ENCODE data around the gene C12orf54.

DNA sequence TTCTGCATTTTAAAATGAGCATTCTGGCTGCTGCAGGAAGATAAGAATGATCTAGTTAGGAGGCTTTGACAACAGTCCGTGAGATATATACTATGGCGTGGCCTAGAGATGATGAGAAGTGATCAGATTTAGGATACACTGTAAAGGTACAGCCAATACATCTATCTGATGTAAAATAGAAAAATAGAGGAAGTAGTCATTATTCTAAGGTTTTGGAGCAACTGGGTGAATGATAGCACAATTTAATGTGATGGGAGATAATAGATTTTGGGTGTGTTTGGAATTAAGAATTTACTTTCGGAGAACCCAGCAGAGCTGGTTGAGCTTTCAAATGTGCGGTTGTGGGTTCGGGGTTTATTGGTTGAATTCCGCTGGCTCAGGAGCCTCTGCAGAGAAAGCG lies 10.0 kb upstream of the C12orf54 start, which contains the start of gene ANP32D:
- no peak for TF ChIP-seq CTCF (conservative IDR thresholded peaks at IDR 0.05; ENCODE audit: low read length)
- no peak for TF ChIP-seq EZH2phosphoT487 (IDR thresholded peaks at IDR 0.05; ENCODE audit: borderline replicate concordance, low read depth, low read length)
